KMS-11 (cell line): ENCODE results near the gene PSORS1C1.

ENCODE experiments used
- H2AFZ ChIP-seq: fragments of 200-600 bp; sonication (generic); 2 replicates; pipeline ENCODE4 v1.6.1; 2016; ENCODE audit warnings: antibody characterized with exemption, mixed run types, low read depth
- H3K27ac ChIP-seq: fragments of 200-600 bp; sonication (generic); 2 replicates; pipeline ENCODE4 v1.6.1; 2016; ENCODE audit warnings: mild to moderate bottlenecking, mixed run types
- H3K27me3 ChIP-seq: fragments of 200-600 bp; sonication (generic); 2 replicates; pipeline ENCODE4 v1.6.1; 2017; ENCODE audit warnings: mild to moderate bottlenecking, low read depth, mixed run types, moderate library complexity; ENCODE audit not compliant: insufficient read depth
- H3K36me3 ChIP-seq: fragments of 200-600 bp; sonication (generic); 2 replicates; pipeline ENCODE4 v1.6.1; 2017; ENCODE audit warnings: mild to moderate bottlenecking, mixed run types; ENCODE audit not compliant: insufficient read depth
- H3K4me1 ChIP-seq: fragments of 200-600 bp; sonication (generic); 2 replicates; pipeline ENCODE4 v1.6.1; 2016; ENCODE audit warnings: mild to moderate bottlenecking, low read depth, mixed run types; ENCODE audit not compliant: poor library complexity, severe bottlenecking
- H3K4me2 ChIP-seq: fragments of 200-600 bp; sonication (generic); 2 replicates; pipeline ENCODE4 v1.7.0; 2016; ENCODE audit warnings: mild to moderate bottlenecking, mixed run types
- H3K4me3 ChIP-seq: fragments of 200-600 bp; sonication (generic); IDR thresholded peaks from 2 replicates; pipeline ENCODE4 v1.6.1; 2017; ENCODE audit warnings: low read depth, low read length, mixed read lengths; ENCODE audit not compliant: insufficient read depth
- H3K79me2 ChIP-seq: fragments of 200-600 bp; sonication (generic); 2 replicates; pipeline ENCODE4 v1.6.1; 2016; ENCODE audit warnings: low read depth, mixed run types; ENCODE audit not compliant: insufficient read depth
- H3K9ac ChIP-seq: fragments of 200-600 bp; sonication (generic); 2 replicates; pipeline ENCODE4 v1.6.1; 2016; ENCODE audit warnings: mild to moderate bottlenecking, mixed run types
- H4K20me1 ChIP-seq: fragments of 200-600 bp; sonication (generic); 2 replicates; pipeline ENCODE4 v1.6.1; 2016; ENCODE audit warnings: mild to moderate bottlenecking, mixed run types; ENCODE audit not compliant: insufficient read depth
- TF ChIP-seq, protein P1 (sequence below): fragments of 200-600 bp; sonication (generic); conservative IDR thresholded peaks from 2 replicates; pipeline ENCODE4 v1.6.1; 2017; ENCODE audit warnings: low read depth, mild to moderate bottlenecking, antibody characterized with exemption, low read length, moderate library complexity, mixed read lengths

PSORS1C1 gene

DNA sequence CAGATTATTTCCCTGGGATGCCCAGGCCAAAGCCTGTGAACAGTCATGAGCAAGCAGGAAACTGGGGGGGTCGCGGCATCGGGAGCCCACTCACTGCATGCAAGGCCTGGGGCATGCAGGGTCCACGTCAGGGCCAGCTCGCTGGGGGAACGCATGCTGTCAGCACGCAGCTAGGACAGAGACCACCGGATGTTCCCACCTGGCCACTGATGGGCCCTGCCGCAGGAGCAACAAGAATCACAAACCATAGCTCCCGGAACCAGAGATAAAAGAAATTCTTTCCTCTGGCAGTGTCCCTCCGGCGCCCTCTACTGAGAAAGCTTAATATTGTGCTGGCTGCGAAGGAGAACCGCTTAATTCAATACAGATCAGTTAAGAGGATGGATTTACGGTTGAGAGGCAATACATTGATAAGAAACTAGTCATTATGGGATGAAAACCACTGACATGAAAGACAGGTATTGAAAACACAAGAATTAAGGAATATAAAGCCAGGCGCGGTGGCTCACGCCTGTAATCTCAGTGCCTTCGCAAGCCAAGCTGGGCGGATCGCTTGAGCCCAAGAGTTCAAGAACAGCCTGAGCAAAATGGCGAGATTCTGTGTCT lies 34.8 kb upstream of the PSORS1C1 start:
- no peaks in the 10 kb centered on the region for H3K27me3 ChIP-seq
- peak overlapping the region; percentile 29; the same call in 1 of the 2 replicates for H2AFZ ChIP-seq
- H4K20me1 ChIP-seq, result no peaks in the 10 kb centered on the region
- H3K79me2 ChIP-seq, result no peaks in the 10 kb centered on the region
- H3K4me3 ChIP-seq, result no peak overlapping the region
- no peak overlapping the region for H3K9ac ChIP-seq
- no peaks in the 10 kb centered on the region for H3K36me3 ChIP-seq
- TF ChIP-seq, protein P1, sequence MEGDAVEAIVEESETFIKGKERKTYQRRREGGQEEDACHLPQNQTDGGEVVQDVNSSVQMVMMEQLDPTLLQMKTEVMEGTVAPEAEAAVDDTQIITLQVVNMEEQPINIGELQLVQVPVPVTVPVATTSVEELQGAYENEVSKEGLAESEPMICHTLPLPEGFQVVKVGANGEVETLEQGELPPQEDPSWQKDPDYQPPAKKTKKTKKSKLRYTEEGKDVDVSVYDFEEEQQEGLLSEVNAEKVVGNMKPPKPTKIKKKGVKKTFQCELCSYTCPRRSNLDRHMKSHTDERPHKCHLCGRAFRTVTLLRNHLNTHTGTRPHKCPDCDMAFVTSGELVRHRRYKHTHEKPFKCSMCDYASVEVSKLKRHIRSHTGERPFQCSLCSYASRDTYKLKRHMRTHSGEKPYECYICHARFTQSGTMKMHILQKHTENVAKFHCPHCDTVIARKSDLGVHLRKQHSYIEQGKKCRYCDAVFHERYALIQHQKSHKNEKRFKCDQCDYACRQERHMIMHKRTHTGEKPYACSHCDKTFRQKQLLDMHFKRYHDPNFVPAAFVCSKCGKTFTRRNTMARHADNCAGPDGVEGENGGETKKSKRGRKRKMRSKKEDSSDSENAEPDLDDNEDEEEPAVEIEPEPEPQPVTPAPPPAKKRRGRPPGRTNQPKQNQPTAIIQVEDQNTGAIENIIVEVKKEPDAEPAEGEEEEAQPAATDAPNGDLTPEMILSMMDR, result peak; percentile 89
- H3K27ac ChIP-seq, result no peak overlapping the region
- no peak overlapping the region for H3K4me2 ChIP-seq
- no peaks in the 10 kb centered on the region for H3K4me1 ChIP-seq

DNA sequence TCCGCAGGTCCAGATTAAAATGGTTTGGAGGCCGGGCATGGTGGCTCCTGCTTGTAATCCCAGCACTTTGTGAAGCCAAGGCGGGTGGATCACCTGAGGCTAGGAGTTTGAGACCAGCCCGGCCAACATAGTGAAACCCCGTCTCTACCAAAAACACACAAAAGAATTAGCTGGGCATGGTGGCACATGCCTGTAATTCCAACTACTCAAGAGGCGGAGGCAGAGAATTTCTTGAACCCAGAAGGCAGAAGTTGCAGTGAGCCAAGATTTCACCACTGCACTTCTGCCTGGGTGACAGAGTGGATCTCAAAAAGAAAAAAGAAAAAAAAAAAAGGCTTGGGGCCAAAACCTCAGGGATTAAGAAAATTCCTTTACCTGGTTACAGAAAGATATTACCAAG lies 32.7 kb upstream of the PSORS1C1 start:
- Histone ChIP-seq H3K27ac (no peak overlapping the region), H3K36me3 (no peaks in the 10 kb centered on the region), H3K79me2 (no peaks in the 10 kb centered on the region), H4K20me1 (no peaks in the 10 kb centered on the region), H3K27me3 (no peaks in the 10 kb centered on the region), H3K4me2 (no peak overlapping the region), H3K9ac (no peak overlapping the region), H2AFZ (no peak overlapping the region), H3K4me3 (no peak overlapping the region), H3K4me1 (no peaks in the 10 kb centered on the region)
- TF ChIP-seq, protein P1, result no peak

DNA sequence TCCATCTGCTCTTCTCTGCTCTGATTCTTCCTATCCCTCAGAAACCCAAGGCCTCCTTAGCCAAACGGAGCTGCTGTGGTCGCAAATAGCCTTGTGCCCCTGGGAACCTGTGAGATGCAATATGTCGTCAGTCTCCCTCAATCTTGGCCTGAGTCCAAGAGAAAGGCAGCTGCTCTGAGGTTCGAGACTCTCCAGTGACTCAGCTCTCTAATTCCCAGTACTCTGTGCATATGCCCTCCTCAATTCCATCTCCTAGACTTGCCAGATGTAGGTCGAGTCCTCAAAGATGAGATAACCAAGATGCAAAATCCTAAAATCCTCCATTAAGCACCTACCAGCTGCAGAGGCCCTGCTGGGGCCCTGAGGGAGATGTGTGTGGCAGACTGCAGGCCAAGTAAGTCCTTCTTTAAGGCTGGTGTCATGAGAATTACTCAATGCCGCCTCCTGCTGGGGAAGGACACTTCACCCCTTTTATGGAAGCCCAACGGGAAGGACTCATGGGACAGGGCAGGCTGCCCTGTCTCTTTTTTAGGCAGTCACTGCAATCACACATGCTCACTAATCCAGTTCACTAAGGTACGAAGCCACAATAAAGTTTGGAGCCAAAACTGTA lies 30.8 kb upstream of the PSORS1C1 start:
- Histone ChIP-seq H4K20me1 (no peaks in the 10 kb centered on the region), H3K79me2 (no peaks in the 10 kb centered on the region), H3K4me1 (peaks cover 4% of the 10 kb centered on the region), H3K36me3 (no peaks in the 10 kb centered on the region), H3K27ac (no peak overlapping the region), H3K4me2 (no peak overlapping the region), H3K4me3 (no peak overlapping the region), H3K27me3 (no peaks in the 10 kb centered on the region), H3K9ac (no peak overlapping the region), H2AFZ (no peak overlapping the region)
- TF ChIP-seq, protein P1, result peak; percentile 41

DNA sequence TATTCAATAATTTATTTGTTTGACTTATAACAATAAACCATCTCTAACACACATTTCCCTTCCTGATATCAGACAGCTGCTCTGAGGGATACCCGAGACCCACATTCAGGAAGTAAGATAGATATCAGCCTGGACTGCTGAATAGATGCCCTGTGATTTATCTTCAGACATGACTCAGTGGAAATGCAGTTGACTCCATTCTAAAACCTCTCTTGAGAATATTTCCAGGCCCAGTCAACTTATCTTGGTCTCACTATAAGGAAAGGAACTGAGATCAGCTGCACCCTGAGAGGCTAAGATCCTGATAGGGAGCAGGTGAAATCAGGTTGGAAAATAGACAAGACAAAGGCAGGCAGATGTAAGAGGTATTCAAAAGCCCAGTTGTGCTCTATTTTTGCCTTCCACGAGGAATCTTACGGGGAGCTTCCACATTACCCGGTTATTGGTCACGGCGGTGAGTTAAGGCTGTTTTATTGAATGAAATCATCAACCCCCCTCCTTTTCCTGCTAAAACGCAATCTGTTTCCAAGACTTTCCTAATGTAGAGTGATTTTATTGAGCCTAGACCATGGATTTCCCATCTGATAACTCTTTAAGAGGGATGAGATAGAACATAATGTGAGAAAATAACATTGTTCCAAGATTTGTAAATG lies 27.7 kb upstream of the PSORS1C1 start:
- Histone ChIP-seq H3K79me2 (no peaks in the 10 kb centered on the region), H4K20me1 (no peaks in the 10 kb centered on the region), H3K4me1 (peaks cover 4% of the 10 kb centered on the region), H3K4me2 (peak overlapping the region; percentile 8; the same call in 1 of the 2 replicates), H2AFZ (no peak overlapping the region), H3K27ac (no peak overlapping the region), H3K36me3 (no peaks in the 10 kb centered on the region), H3K9ac (no peak overlapping the region), H3K27me3 (no peaks in the 10 kb centered on the region), H3K4me3 (no peak overlapping the region)
- TF ChIP-seq, protein P1, result no peak
